Measurements from ENCODE around the gene CX3CL1. TPM values are rescaled to one million over a fixed set of nuclear protein-coding genes. Genes with fewer than 3 reads are reported as not detected.

CX3CL1 gene
- total RNA-seq, 1 donor from 2014 or later: 47.9 TPM

GRCh38 chr16:57345021-57345420 is 27.3 kb upstream of the CX3CL1 start:
- H3K4me3 Mint-ChIP-seq (ENCODE audit: unreplicated experiment): no peak overlapping the region
- peaks cover 10% of the 10 kb centered on the region for H3K9me3 Mint-ChIP-seq (ENCODE audit: low read depth)
- H3K4me1 Mint-ChIP-seq (ENCODE audit: low read depth): peaks cover 19% of the 10 kb centered on the region
- peaks cover 40% of the 10 kb centered on the region for H3K27me3 Mint-ChIP-seq (ENCODE audit: low read depth)
- peaks cover 9% of the 10 kb centered on the region for H3K36me3 Mint-ChIP-seq (ENCODE audit: low read depth)
- TF ChIP-seq, protein P1, sequence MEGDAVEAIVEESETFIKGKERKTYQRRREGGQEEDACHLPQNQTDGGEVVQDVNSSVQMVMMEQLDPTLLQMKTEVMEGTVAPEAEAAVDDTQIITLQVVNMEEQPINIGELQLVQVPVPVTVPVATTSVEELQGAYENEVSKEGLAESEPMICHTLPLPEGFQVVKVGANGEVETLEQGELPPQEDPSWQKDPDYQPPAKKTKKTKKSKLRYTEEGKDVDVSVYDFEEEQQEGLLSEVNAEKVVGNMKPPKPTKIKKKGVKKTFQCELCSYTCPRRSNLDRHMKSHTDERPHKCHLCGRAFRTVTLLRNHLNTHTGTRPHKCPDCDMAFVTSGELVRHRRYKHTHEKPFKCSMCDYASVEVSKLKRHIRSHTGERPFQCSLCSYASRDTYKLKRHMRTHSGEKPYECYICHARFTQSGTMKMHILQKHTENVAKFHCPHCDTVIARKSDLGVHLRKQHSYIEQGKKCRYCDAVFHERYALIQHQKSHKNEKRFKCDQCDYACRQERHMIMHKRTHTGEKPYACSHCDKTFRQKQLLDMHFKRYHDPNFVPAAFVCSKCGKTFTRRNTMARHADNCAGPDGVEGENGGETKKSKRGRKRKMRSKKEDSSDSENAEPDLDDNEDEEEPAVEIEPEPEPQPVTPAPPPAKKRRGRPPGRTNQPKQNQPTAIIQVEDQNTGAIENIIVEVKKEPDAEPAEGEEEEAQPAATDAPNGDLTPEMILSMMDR (IDR thresholded peaks at IDR 0.05): no peak
- DNase-seq (ENCODE audit: low spot score): no peak
- H3K27ac Mint-ChIP-seq (ENCODE audit: unreplicated experiment): no peak overlapping the region

- Mint-ChIP-seq H3K4me1 (ENCODE audit: low read depth) (peaks cover 16% of the 10 kb centered on the region), H3K4me3 (ENCODE audit: unreplicated experiment) (no peak overlapping the region), H3K9me3 (ENCODE audit: low read depth) (peaks cover 10% of the 10 kb centered on the region), H3K27ac (ENCODE audit: unreplicated experiment) (no peak overlapping the region), H3K27me3 (ENCODE audit: low read depth) (peaks cover 44% of the 10 kb centered on the region), H3K36me3 (ENCODE audit: low read depth) (peaks cover 9% of the 10 kb centered on the region)
- DNase-seq (ENCODE audit: low spot score): no peak
- TF ChIP-seq, protein P1 (IDR thresholded peaks at IDR 0.05): no peak
Measured at GRCh38 chr16:57345666-57346204, 26.6 kb upstream of the CX3CL1 start.

DNA sequence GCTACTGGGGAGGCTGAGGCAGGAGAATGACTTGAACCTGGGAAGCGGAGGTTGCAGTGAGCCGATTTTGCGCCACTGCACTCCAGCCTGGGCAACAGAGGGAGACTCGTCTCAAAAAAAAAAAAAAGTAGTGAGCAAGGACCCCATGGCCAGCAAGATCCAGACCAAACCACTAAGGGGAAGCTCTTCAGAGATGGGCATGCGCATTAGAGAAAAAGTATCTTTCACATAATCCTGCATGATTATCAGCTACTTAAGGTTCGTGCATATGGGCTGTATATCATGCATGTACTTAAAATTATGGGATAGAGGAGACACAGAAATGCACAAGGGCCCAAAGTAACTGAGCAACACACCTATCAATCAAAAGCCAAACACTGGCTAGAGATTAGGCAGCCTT is 24.4 kb upstream of the CX3CL1 start:
- H3K4me3 Mint-ChIP-seq (ENCODE audit: unreplicated experiment): no peak overlapping the region
- H3K9me3 Mint-ChIP-seq (ENCODE audit: low read depth): peaks cover 10% of the 10 kb centered on the region
- peaks cover 51% of the 10 kb centered on the region for H3K27me3 Mint-ChIP-seq (ENCODE audit: low read depth)
- H3K36me3 Mint-ChIP-seq (ENCODE audit: low read depth): peaks cover 9% of the 10 kb centered on the region
- peak; percentile 20 for DNase-seq (ENCODE audit: low spot score)
- H3K27ac Mint-ChIP-seq (ENCODE audit: unreplicated experiment): no peak overlapping the region
- no peaks in the 10 kb centered on the region for H3K4me1 Mint-ChIP-seq (ENCODE audit: low read depth)
- TF ChIP-seq, protein P1 (IDR thresholded peaks at IDR 0.05): no peak

GRCh38 chr16:57348327-57348726 is 24.0 kb upstream of the CX3CL1 start:
- no peak for DNase-seq (ENCODE audit: low spot score)
- H3K27ac Mint-ChIP-seq (ENCODE audit: unreplicated experiment): no peak overlapping the region
- H3K4me3 Mint-ChIP-seq (ENCODE audit: unreplicated experiment): no peak overlapping the region
- TF ChIP-seq, protein P1 (IDR thresholded peaks at IDR 0.05): no peak
- H3K4me1 Mint-ChIP-seq (ENCODE audit: low read depth): no peaks in the 10 kb centered on the region
- H3K9me3 Mint-ChIP-seq (ENCODE audit: low read depth): peaks cover 10% of the 10 kb centered on the region
- H3K36me3 Mint-ChIP-seq (ENCODE audit: low read depth): peaks cover 7% of the 10 kb centered on the region
- peaks cover 51% of the 10 kb centered on the region for H3K27me3 Mint-ChIP-seq (ENCODE audit: low read depth)

DNA sequence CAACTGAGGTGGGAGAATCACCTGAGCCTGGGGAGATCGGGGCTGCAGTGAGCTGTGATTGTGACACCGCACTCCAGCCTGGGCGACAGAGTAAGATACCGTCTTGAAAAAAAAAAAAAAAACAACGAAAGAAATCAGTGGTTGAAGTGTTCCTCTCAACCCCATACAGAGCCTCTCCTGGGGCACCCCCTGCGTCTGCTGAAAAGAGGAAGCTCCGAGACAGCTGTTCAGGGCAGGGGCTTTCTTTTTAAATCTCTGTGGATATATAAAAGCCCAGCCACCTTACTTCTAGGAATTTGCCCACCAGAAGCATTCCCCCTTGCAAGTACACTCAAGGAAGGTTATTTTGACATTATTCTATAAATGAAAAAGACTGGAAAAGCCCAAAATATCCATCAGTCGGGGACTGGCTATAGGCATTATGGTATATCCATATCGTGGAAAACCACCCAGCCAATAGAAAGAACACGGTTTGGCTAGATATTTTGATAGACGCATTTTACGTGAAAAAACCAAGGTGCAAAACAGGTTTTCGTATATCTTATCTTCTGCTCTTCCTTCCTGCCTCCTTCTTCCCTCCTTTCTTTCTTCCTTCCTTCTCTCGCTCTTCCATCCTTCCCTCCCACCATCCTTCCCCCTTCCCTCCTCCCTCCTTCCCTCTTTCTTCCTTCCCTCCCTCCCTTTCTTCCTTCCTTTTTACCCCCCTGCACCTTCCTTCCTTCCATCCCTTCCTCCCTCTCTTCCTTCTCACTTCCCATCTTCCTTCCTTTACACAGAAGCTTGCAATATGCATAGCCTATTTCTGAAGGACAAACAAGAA is 22.9 kb upstream of the CX3CL1 start:
- Mint-ChIP-seq H3K27ac (ENCODE audit: unreplicated experiment) (no peak overlapping the region), H3K9me3 (ENCODE audit: low read depth) (peaks cover 10% of the 10 kb centered on the region), H3K36me3 (ENCODE audit: low read depth) (peaks cover 7% of the 10 kb centered on the region), H3K27me3 (ENCODE audit: low read depth) (peaks cover 46% of the 10 kb centered on the region), H3K4me1 (ENCODE audit: low read depth) (no peaks in the 10 kb centered on the region), H3K4me3 (ENCODE audit: unreplicated experiment) (no peak overlapping the region)
- TF ChIP-seq, protein P1 (IDR thresholded peaks at IDR 0.05): no peak
- no peak for DNase-seq (ENCODE audit: low spot score)

Data from chondrocyte (in vitro differentiated cells).